ENCODE measurements around the gene MSH6.

- TF ChIP-seq CTCF (IDR thresholded peaks at IDR 0.05) (no peak), POLR2AphosphoS5 (IDR thresholded peaks at IDR 0.05; ENCODE audit: low read depth, low read length) (no peak), REST (IDR thresholded peaks at IDR 0.05; ENCODE audit: insufficient read depth in 1 of 2, low read depth in 2 of 2, low read length in 1 of 2) (no peak)
Observed at GRCh38 chr2:47850198-47850597, 67.3 kb downstream of the MSH6 start.
